H1 (cell line): Measurements from ENCODE around the gene ASTN1. TPM values are rescaled to one million over a fixed set of nuclear protein-coding genes. Genes with fewer than 3 reads are reported as not detected.

Source experiments
- CTBP2 ChIP-seq: IDR thresholded peaks from 2 replicates; pipeline ENCODE4 v1.7.0; 2011; ENCODE audit warnings: borderline replicate concordance, mild to moderate bottlenecking, moderate library complexity, mixed read lengths, low read length; ENCODE audit not compliant: insufficient read depth, insufficient read length
- HDAC2 ChIP-seq, 2 experiments: fragments of 300-600 bp in 1 of 2; sonication (generic) in 1 of 2; IDR thresholded peaks; 2 replicates each; pipeline ENCODE4 v1.6.1; 2011 to 2012; ENCODE audit warnings: low read depth in 2 of 2, low read length in 2 of 2, mild to moderate bottlenecking in 2 of 2, moderate library complexity in 2 of 2, borderline replicate concordance in 1 of 2, inconsistent platforms in 1 of 2
- POU5F1 ChIP-seq: IDR thresholded peaks from 2 replicates; pipeline ENCODE4 v1.6.1; 2011; ENCODE audit warnings: low read depth, mild to moderate bottlenecking, low read length, moderate library complexity
- RNF2 ChIP-seq: fragments of 200-900, 300-1000 bp; sonication (generic); IDR thresholded peaks from 2 replicates; pipeline ENCODE4 v1.7.1; 2016; ENCODE audit warnings: borderline replicate concordance, low read depth, mild to moderate bottlenecking, antibody characterized with exemption, low read length; ENCODE audit not compliant: poor library complexity, severe bottlenecking; ENCODE audit errors: missing control alignments
- SIRT6 ChIP-seq: IDR thresholded peaks from one replicate; pipeline ENCODE4 v1.7.1; 2012; ENCODE audit warnings: low read length, inconsistent platforms
- SUZ12 ChIP-seq: fragments of 200-600 bp; sonication (generic); IDR thresholded peaks from 2 replicates; pipeline ENCODE4 v1.6.1; 2012; ENCODE audit warnings: mild to moderate bottlenecking, inconsistent platforms, low read length, moderate library complexity, mixed read lengths
- TAF7 ChIP-seq: optimal IDR thresholded peaks from 2 replicates; pipeline ENCODE3; 2011; ENCODE audit warnings: low read depth, mild to moderate bottlenecking, inconsistent platforms, low read length, moderate library complexity, borderline replicate concordance
- polyA plus RNA-seq, 7 experiments: library from polyadenylated mRNA; depleted of rRNA in 3 of 7; stranded (reverse) in 5 of 7; unstranded in 2 of 7; fragments of >200 nt in 5 of 7; fragments of 200-250 nt in 2 of 7; gene quantifications; 1 replicate in 5 of 7; 2 replicates in 1 of 7; 4 replicates in 1 of 7; pipeline versions ENCODE4 v1.2.1 to v1.2.3, GENCODE V29; 2011 to 2013; ENCODE audit warnings: missing spikeins in 2 of 7, mixed read lengths in 2 of 7
- total RNA-seq: library from RNA; stranded (reverse); fragmentation: NEBNext Ultra II Directional; extraction: Animal tissue kit (Norgen Biotek cat#: 25700); gene quantifications from 2 replicates; pipeline ENCODE4 v1.2.1, GENCODE V29; 2021

Gene ASTN1
- total and polyA plus RNA-seq, 2 of the 8 experiments (the other 6 are each of a cell fraction or from before 2014, with no cell fraction given): 2.9 to 4.1 TPM

DNA sequence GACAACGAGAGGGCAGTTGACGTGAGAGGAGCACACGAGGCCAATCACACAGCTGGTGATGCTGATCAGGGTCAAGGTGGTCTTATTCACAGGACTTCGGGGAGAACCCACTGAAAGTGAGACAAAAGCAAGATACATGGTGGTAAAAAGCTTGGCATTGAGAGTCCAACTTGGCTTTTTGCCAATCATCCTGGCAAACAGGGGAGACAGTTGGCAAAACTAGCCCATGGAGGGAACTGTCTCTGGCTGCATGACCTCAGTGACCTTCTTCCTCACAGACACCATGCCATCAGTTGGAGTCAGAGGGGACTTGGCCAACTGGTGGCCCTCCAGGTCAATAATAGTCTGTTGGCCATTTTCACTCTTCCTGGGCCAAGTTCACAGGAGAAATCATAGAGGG, 139.9 kb downstream of the ASTN1 start (continued):
- no peak for TF ChIP-seq CTBP2
- no peak for TF ChIP-seq RNF2
- TF ChIP-seq HDAC2 (IDR thresholded peaks at IDR 0.05; ENCODE audit: borderline replicate concordance in 1 of 2, low read depth in 2 of 2, low read length in 2 of 2): no peak
- no peak for TF ChIP-seq POU5F1
- no peak for TF ChIP-seq SIRT6
- no peak for TF ChIP-seq SUZ12
- TF ChIP-seq TAF7: no peak
- TF ChIP-seq, all 59 proteins: peak for 0
